H1 (cell line): ENCODE data around the gene SLC25A17.
A peak's percentile ranks its signal among the peaks of the same experiment; 100 is the strongest.

Experiments used
- ASH2L ChIP-seq: fragments of 200-600, 300-600 bp; sonication (generic); IDR thresholded peaks from one replicate; pipeline ENCODE4 v1.7.1; 2017; ENCODE audit warnings: low read length
- BRCA1 ChIP-seq: IDR thresholded peaks from 2 replicates; pipeline ENCODE4 v1.6.1; 2012; ENCODE audit warnings: low read depth, low read length, improper control_type of control experiment
- CTCF ChIP-seq, 3 experiments: IDR thresholded peaks; 1 replicate in 2 of 3; 2 replicates in 1 of 3; pipeline versions ENCODE4 v1.5.1 to v1.6.1; 2011; ENCODE audit warnings: low read length in 3 of 3, mild to moderate bottlenecking in 3 of 3, inconsistent platforms in 2 of 3, low read depth in 1 of 3, moderate library complexity in 1 of 3; ENCODE audit not compliant: insufficient read depth in 1 of 3; ENCODE audit errors: control extremely low read depth in 1 of 3
- EZH2 ChIP-seq: fragments of 200-600 bp; sonication (generic); IDR thresholded peaks from 2 replicates; pipeline ENCODE4 v1.7.1; 2012; ENCODE audit warnings: low read depth, mild to moderate bottlenecking, moderate library complexity, low read length, inconsistent platforms; ENCODE audit not compliant: severe bottlenecking
- POLR2A ChIP-seq, 2 experiments: IDR thresholded peaks; 1 replicate in 1 of 2; 2 replicates in 1 of 2; pipeline ENCODE4 v1.6.1; 2011; ENCODE audit warnings: low read depth in 2 of 2, low read length in 2 of 2, mild to moderate bottlenecking in 2 of 2; ENCODE audit errors: control extremely low read depth in 1 of 2
- RFX5 ChIP-seq: IDR thresholded peaks from 2 replicates; pipeline ENCODE4 v1.6.1; 2011; ENCODE audit warnings: low read depth, low read length, improper control_type of control experiment, borderline replicate concordance
- RXRA ChIP-seq: IDR thresholded peaks from 2 replicates; pipeline ENCODE4 v1.6.1; 2011; ENCODE audit warnings: low read depth, mild to moderate bottlenecking, low read length, moderate library complexity; ENCODE audit not compliant: insufficient read depth
- SP1 ChIP-seq: IDR thresholded peaks from 2 replicates; pipeline ENCODE4 v1.6.1; 2011; ENCODE audit warnings: low read depth, low read length
- SP2 ChIP-seq: IDR thresholded peaks from 2 replicates; pipeline ENCODE4 v1.6.1; 2012; ENCODE audit warnings: mild to moderate bottlenecking, low read length, inconsistent platforms
- YY1 ChIP-seq: IDR thresholded peaks from 2 replicates; pipeline ENCODE4 v1.6.1; 2011; ENCODE audit warnings: low read depth, mild to moderate bottlenecking, low read length
- TF ChIP-seq, protein P1 (sequence below): IDR thresholded peaks from 2 replicates; pipeline ENCODE4 v1.6.1; 2012; ENCODE audit warnings: inconsistent platforms

- peak in 2 of 3 experiments; percentile 28 to 31; a peak in 2 of 4 replicates for TF ChIP-seq CTCF (IDR thresholded peaks at IDR 0.05; ENCODE audit: control extremely low read depth in 1 of 3, insufficient read depth in 1 of 3, low read depth in 1 of 3, low read length in 3 of 3)
- no peak for TF ChIP-seq YY1
- TF ChIP-seq, protein P1, sequence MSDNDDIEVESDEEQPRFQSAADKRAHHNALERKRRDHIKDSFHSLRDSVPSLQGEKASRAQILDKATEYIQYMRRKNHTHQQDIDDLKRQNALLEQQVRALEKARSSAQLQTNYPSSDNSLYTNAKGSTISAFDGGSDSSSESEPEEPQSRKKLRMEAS = no peak; the same call in 1 of the 2 replicates
- TF ChIP-seq ASH2L = no peak
- no peak for TF ChIP-seq SP1
- no peak for TF ChIP-seq POLR2A (IDR thresholded peaks at IDR 0.05; ENCODE audit: control extremely low read depth in 1 of 2, low read depth in 2 of 2, low read length in 2 of 2)
- no peak for TF ChIP-seq RFX5
- no peak for TF ChIP-seq EZH2
- TF ChIP-seq BRCA1 = no peak
- no peak for TF ChIP-seq RXRA
- no peak for TF ChIP-seq SP2
Measured at GRCh38 chr22:40723396-40723933, 95.7 kb downstream of the SLC25A17 start.
